Aortic smooth muscle cell (primary cell): ENCODE data around the gene PRSS50. TPM values are rescaled to one million over a fixed set of nuclear protein-coding genes. Genes with fewer than 3 reads are reported as not detected.

Source experiments
- total RNA-seq: library from RNA; depleted of rRNA; stranded (reverse); fragments of >200 nt; gene quantifications from 2 replicates; pipeline ENCODE4 v1.2.3, GENCODE V29; 2014

Gene PRSS50, protein sequence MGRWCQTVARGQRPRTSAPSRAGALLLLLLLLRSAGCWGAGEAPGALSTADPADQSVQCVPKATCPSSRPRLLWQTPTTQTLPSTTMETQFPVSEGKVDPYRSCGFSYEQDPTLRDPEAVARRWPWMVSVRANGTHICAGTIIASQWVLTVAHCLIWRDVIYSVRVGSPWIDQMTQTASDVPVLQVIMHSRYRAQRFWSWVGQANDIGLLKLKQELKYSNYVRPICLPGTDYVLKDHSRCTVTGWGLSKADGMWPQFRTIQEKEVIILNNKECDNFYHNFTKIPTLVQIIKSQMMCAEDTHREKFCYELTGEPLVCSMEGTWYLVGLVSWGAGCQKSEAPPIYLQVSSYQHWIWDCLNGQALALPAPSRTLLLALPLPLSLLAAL
- total RNA-seq = not detected in 2 replicates

GRCh38 chr3:46717447-46718231 is at the start of gene PRSS50:
PRSS50 (minus strand) TSS chr3:46717869; CDS start chr3:46717824, 45 bp downstream.

DNA sequence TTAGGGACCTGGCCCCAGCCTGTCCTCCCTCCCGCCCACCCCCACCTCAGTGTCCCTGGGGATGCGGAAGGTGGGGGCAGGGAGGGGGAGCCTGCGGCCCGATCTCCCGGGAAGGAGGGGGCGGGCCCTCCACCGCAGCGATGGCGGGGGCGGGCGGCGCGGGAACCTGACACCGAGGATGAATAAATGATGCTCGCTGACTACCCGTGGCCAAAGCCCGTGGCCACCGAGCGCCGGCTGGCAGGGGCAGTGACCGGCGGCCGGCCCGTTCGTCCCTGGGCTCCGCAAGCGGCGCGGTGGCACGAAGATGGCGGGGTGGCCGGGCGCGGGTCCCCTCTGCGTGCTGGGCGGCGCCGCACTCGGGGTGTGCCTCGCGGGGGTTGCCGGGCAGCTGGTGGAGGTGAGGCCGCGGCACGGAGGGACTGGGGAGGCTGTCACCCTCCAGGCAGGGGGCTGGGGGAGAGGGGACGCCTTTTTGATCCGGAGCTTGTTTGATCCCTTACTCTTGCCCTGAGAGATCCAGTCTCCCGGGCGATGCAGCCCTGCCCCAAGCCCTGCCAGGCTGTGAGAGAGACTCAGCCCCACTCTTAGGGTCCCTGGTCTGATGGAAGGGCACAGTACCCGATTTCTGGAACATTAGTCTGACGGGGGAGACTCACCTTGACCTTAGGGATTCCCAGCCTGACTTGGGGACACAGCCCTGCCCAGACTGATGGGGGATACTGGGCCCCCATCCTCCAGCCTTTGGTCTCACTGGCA is 16.3 kb downstream of the PRSS50 start, which contains the start of gene TMIE:
Gene TMIE, plus strand, starts transcription at position 212 of the 759 bp plus-strand sequence. Its CDS starts 96 bp downstream, at position 308.

GRCh38 chr3:46693038-46693891 is 24.4 kb downstream of the PRSS50 start, which contains the start of gene ALS2CL:
ALS2CL (minus strand) TSS chr3:46693679; CDS start chr3:46689440, 4,239 bp downstream.

Other genes with a start within 250 kb of the PRSS50 start
- gene RTP3, start 219.9 kb downstream of the PRSS50 start, total RNA-seq = not detected in 2 replicates
- gene LRRC2, start 151.6 kb downstream of the PRSS50 start, total RNA-seq = 0.13 and 0.31 TPM in 2 replicates
- gene FAM240A, start 105.3 kb downstream of the PRSS50 start, total RNA-seq = not detected in 2 replicates
- 1.7 and 3.2 TPM in 2 replicates for gene ALS2CL, start 24.2 kb downstream of the PRSS50 start, total RNA-seq
- 0.06 and 0.13 TPM in 2 replicates for gene TMIE, start 16.5 kb downstream of the PRSS50 start, total RNA-seq
- not detected in 2 replicates for gene MYL3, start 145.6 kb upstream of the PRSS50 start, total RNA-seq
- 0.06 and 0.13 TPM in 2 replicates for gene PTH1R, start 159.9 kb upstream of the PRSS50 start, total RNA-seq